ENCODE measurements around the gene IRS2. TPM values are rescaled to one million over a fixed set of nuclear protein-coding genes. Genes with fewer than 3 reads are reported as not detected.

IRS2 gene
- total and polyA plus RNA-seq, 2 experiments from 2014 or later = 3.6 to 14.5 TPM

- TF ChIP-seq ZNF462 (CRISPR knock-in tag; IDR thresholded peaks at IDR 0.05) = no peak
- TF ChIP-seq JUNB (IDR thresholded peaks at IDR 0.05; ENCODE audit: unreplicated experiment) = no peak
Observed at GRCh38 chr13:109792416-109793059, 6.2 kb upstream of the IRS2 start (continued).

GRCh38 chr13:109790942-109791605 is 4.7 kb upstream of the IRS2 start:
- no peaks in the 10 kb centered on the region for H3K9me2 ChIP-seq (ENCODE audit: insufficient read depth)
- no peaks in the 10 kb centered on the region; the same call in 1 of the 2 replicates for H3K79me2 ChIP-seq (replicated peaks; ENCODE audit: insufficient read depth)
- H3K27me3 Mint-ChIP-seq (ENCODE audit: insufficient read depth, low read depth, poor library complexity) = peaks cover 1% of the 10 kb centered on the region
- no peaks in the 10 kb centered on the region for H3K36me3 Mint-ChIP-seq (ENCODE audit: low read depth)
- H3K9me3 Mint-ChIP-seq = no peaks in the 10 kb centered on the region
- H3K27me3 ChIP-seq (ENCODE audit: insufficient read depth) = peaks cover 4% of the 10 kb centered on the region; the same call in 1 of the 2 replicates
- H2AFZ ChIP-seq = no peak overlapping the region
- ATAC-seq = peak; percentile 11
- no peaks in the 10 kb centered on the region for H3F3A ChIP-seq (replicated peaks; ENCODE audit: low read depth)
- peaks cover 4% of the 10 kb centered on the region; the same call in 1 of the 2 replicates for H3K4me1 ChIP-seq (ENCODE audit: insufficient read depth)
- TF ChIP-seq EZH2phosphoT487 (IDR thresholded peaks at IDR 0.05; ENCODE audit: unreplicated experiment) = no peak
- peak; percentile 63 to 74 for TF ChIP-seq CTCF (conservative IDR thresholded peaks at IDR 0.05; ENCODE audit: low read depth in 2 of 2)
- TF ChIP-seq NANOG (IDR thresholded peaks at IDR 0.05; ENCODE audit: borderline replicate concordance) = no peak
- TF ChIP-seq ETS1 (IDR thresholded peaks at IDR 0.05) = no peak
- no peak overlapping the region for H3K27ac Mint-ChIP-seq
- no peak overlapping the region for H3K4me2 ChIP-seq
- DNase-seq (ENCODE audit: low spot score) = peak; percentile 76
- peaks cover 17% of the 10 kb centered on the region for H3K4me1 Mint-ChIP-seq
- H3K4me3 ChIP-seq = no peak overlapping the region
- no peaks in the 10 kb centered on the region; the same call in 1 of the 2 replicates for H4K20me1 ChIP-seq (replicated peaks; ENCODE audit: insufficient read depth)
- H3K4me3 Mint-ChIP-seq = no peak overlapping the region
- no peak overlapping the region for H3K27ac ChIP-seq (ENCODE audit: low read depth)
- H3K36me3 ChIP-seq (ENCODE audit: insufficient read depth) = no peaks in the 10 kb centered on the region

Data from GM23338 (cell line).